ENCODE measurements around the gene PANK4. TPM values are rescaled to one million over a fixed set of nuclear protein-coding genes. Genes with fewer than 3 reads are reported as not detected.

PANK4 gene
- total RNA-seq, 1 experiment from 2014 or later = 20.5 TPM

DNA sequence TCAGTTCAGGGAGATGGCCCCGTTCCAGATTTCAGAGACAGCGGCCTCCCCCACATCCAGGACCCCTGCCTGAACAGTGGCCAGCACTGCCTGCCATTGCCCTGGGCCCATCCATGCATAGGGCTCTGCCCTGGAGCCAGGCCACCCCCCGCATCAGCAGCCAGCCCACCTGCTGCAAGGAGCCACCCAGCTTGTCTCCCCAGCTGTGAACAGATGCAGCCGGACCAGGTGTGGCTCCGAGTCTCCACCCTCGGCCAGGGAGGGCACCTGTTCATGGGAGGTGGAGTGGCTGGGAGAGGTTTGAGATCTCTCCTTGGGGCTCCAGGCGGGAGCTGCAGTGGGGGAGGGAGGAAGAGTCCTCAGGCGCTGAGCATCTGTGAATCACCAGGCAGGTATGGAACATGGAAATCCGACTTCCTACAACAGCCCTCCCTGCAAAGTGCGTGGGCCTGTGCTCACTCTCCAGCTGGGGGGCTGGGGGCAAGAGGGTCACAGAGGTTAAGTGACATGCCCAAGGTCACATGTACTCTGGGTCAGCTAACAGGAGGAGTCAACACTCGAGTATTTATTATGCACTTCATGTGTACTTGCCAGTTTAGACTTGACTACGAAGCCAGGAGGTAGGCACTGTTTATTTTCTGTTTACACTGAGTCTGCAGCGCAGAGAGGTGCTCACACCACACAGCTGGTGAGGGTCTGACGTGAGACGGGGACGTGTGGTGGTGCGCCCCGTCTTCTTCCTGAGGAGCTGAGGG, 8.5 kb upstream of the PANK4 start:
- ChIA-PET CTCF (interaction anchor here (0.5 kb wide), 1 partner anchor 120 kb away, joined by 14 read pairs; no protein-coding TSS in a partner anchor), POLR2A (ENCODE audit: unreplicated experiment) (interaction anchor here (0.6 to 0.7 kb wide), 2 partner anchors 11 to 20 kb away, joined by 4 to 6 read pairs; no protein-coding TSS in a partner anchor)
- Histone ChIP-seq H3K27me3 (ENCODE audit: insufficient read depth, low read depth) (peaks cover 10% of the 10 kb centered on the region), H3K9me3 (ENCODE audit: insufficient read depth, low read depth) (no peaks in the 10 kb centered on the region), H3K79me2 (ENCODE audit: low read depth) (no peaks in the 10 kb centered on the region), H3K4me3 (no peak overlapping the region), H2AFZ (no peak overlapping the region), H3K4me2 (peak overlapping the region; percentile 53), H3F3A (ENCODE audit: insufficient read depth, low read depth) (no peaks in the 10 kb centered on the region; the same call in 1 of the 2 replicates), H3K9me2 (ENCODE audit: insufficient read depth) (no peaks in the 10 kb centered on the region), H3K27ac (no peak overlapping the region), H3K36me3 (ENCODE audit: low read depth) (no peaks in the 10 kb centered on the region), H4K20me1 (ENCODE audit: insufficient read depth) (no peaks in the 10 kb centered on the region), H3K4me1 (replicated peaks; ENCODE audit: insufficient read depth) (peaks cover 31% of the 10 kb centered on the region)
- no TSS peak for BruUV-seq (replicated peaks)
- TF ChIP-seq, protein P1, sequence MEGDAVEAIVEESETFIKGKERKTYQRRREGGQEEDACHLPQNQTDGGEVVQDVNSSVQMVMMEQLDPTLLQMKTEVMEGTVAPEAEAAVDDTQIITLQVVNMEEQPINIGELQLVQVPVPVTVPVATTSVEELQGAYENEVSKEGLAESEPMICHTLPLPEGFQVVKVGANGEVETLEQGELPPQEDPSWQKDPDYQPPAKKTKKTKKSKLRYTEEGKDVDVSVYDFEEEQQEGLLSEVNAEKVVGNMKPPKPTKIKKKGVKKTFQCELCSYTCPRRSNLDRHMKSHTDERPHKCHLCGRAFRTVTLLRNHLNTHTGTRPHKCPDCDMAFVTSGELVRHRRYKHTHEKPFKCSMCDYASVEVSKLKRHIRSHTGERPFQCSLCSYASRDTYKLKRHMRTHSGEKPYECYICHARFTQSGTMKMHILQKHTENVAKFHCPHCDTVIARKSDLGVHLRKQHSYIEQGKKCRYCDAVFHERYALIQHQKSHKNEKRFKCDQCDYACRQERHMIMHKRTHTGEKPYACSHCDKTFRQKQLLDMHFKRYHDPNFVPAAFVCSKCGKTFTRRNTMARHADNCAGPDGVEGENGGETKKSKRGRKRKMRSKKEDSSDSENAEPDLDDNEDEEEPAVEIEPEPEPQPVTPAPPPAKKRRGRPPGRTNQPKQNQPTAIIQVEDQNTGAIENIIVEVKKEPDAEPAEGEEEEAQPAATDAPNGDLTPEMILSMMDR (conservative IDR thresholded peaks at IDR 0.05) = no peak
- no peak for TF ChIP-seq EZH2 (IDR thresholded peaks at IDR 0.05; ENCODE audit: low read depth)
- intact Hi-C loops (cut with micrococcal nuclease; ENCODE audit: unreplicated experiment) = loop anchor here (1.0 to 10.0 kb wide), 2 partner anchors 8 to 220 kb away; no protein-coding TSS in a partner anchor
- peak; percentile 82 to 88 for DNase-seq

DNA sequence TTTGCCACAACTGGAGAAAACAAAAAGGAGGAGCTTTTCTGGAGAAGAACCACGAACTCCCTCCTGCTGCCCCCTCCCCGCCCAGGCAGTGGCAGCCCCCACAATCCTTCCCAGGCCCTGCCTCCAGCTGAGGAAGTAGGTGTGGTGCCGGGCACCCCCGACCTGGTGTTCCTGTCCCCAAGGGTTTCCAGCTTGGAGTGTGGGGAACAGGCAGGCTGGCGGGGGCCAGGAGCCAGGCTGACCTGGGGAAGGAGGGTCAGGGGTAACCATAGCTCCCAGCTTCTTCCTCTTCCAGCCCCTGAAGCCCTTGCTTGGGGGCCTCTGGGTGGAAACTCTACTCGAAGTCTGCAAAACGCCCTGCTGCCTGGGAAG, 7.9 kb upstream of the PANK4 start:
- Histone ChIP-seq H3K9me2 (ENCODE audit: insufficient read depth) (no peaks in the 10 kb centered on the region), H3K9me3 (ENCODE audit: insufficient read depth, low read depth) (no peaks in the 10 kb centered on the region), H3K36me3 (ENCODE audit: low read depth) (no peaks in the 10 kb centered on the region), H2AFZ (no peak overlapping the region), H3K27me3 (ENCODE audit: insufficient read depth, low read depth) (peaks cover 12% of the 10 kb centered on the region), H3K4me1 (replicated peaks; ENCODE audit: insufficient read depth) (peaks cover 31% of the 10 kb centered on the region), H3K4me2 (peak overlapping the region; percentile 53), H3K27ac (no peak overlapping the region), H3K79me2 (ENCODE audit: low read depth) (no peaks in the 10 kb centered on the region), H4K20me1 (ENCODE audit: insufficient read depth) (no peaks in the 10 kb centered on the region), H3F3A (ENCODE audit: insufficient read depth, low read depth) (no peaks in the 10 kb centered on the region; the same call in 1 of the 2 replicates), H3K4me3 (no peak overlapping the region)
- no peak for DNase-seq
- no peak for TF ChIP-seq EZH2 (IDR thresholded peaks at IDR 0.05; ENCODE audit: low read depth)
- TF ChIP-seq, protein P1 (conservative IDR thresholded peaks at IDR 0.05) = no peak
- POLR2A ChIA-PET (ENCODE audit: unreplicated experiment) = no interaction called here
- no TSS peak for BruUV-seq (replicated peaks)
- intact Hi-C loops (cut with micrococcal nuclease; ENCODE audit: unreplicated experiment) = loop anchor here (10.0 kb wide), 1 partner anchor 220 kb away; no protein-coding TSS in a partner anchor
- CTCF ChIA-PET = no interaction called here

DNA sequence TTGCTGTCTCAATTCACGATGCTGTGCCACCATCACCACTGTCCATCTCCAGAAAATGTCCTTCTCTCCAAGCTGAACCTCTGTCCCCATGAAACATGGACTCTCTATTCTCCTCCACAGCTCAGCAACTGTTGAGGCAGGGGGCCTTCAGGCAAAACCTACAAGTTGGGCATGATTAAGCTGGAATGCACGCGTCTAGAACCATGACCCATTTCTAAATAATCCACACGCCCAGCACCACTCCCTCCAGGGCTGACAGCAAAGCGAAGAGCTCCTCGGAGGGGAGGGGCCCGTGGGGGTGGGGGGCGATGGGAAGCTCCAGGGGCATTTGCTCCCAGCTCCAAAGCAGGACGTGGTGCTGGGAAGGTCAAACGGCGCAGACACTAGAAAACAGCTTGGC, 7.0 kb upstream of the PANK4 start:
- ChIA-PET CTCF (no interaction called here), POLR2A (ENCODE audit: unreplicated experiment) (interaction anchor here (0.6 to 0.8 kb wide), 3 partner anchors 18 to 398 kb away, joined by 3 to 8 read pairs (median 3); no protein-coding TSS in a partner anchor)
- no peak overlapping the region for H3K27ac ChIP-seq
- peaks cover 31% of the 10 kb centered on the region for H3K4me1 ChIP-seq (replicated peaks; ENCODE audit: insufficient read depth)
- no peaks in the 10 kb centered on the region for H4K20me1 ChIP-seq (ENCODE audit: insufficient read depth)
- DNase-seq = peak in 1 of 2 experiments; percentile 70
- no peak overlapping the region for H2AFZ ChIP-seq
- H3K4me3 ChIP-seq = no peak overlapping the region
- no peaks in the 10 kb centered on the region for H3K36me3 ChIP-seq (ENCODE audit: low read depth)
- H3K9me3 ChIP-seq (ENCODE audit: insufficient read depth, low read depth) = no peaks in the 10 kb centered on the region
- no peaks in the 10 kb centered on the region for H3K9me2 ChIP-seq (ENCODE audit: insufficient read depth)
- intact Hi-C loops (cut with micrococcal nuclease; ENCODE audit: unreplicated experiment) = loop anchor here (10.0 kb wide), 1 partner anchor 219 kb away; no protein-coding TSS in a partner anchor
- H3F3A ChIP-seq (ENCODE audit: insufficient read depth, low read depth) = no peaks in the 10 kb centered on the region; the same call in 1 of the 2 replicates
- H3K27me3 ChIP-seq (ENCODE audit: insufficient read depth, low read depth) = peaks cover 21% of the 10 kb centered on the region
- no TSS peak for BruUV-seq (replicated peaks)
- no peak for TF ChIP-seq EZH2 (IDR thresholded peaks at IDR 0.05; ENCODE audit: low read depth)
- TF ChIP-seq, protein P1 (conservative IDR thresholded peaks at IDR 0.05) = no peak
- peak overlapping the region; percentile 48 for H3K4me2 ChIP-seq
- no peaks in the 10 kb centered on the region for H3K79me2 ChIP-seq (ENCODE audit: low read depth)
